Measurements from ENCODE around the gene MICA.

DNA sequence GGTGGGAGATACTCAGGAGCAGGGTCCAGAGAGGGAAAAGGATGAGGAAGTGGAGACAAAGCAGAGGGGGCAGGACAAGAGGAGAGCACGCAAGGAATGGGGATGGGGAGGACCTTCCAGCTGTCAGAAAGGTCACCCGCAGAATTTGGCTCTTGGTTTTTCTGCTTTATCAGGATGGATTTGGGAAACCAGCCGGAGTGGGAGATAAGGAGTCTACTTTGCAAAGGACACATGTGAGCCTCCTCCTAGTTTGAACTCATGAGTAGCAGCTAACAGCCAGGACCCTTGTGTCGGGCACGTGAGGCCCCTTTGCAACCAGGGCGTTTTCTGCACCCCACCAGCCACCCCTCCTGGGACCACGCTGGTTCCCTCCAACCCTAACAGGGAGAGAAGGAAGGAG, 7.6 kb upstream of the MICA start:
- TF ChIP-seq, protein P1, sequence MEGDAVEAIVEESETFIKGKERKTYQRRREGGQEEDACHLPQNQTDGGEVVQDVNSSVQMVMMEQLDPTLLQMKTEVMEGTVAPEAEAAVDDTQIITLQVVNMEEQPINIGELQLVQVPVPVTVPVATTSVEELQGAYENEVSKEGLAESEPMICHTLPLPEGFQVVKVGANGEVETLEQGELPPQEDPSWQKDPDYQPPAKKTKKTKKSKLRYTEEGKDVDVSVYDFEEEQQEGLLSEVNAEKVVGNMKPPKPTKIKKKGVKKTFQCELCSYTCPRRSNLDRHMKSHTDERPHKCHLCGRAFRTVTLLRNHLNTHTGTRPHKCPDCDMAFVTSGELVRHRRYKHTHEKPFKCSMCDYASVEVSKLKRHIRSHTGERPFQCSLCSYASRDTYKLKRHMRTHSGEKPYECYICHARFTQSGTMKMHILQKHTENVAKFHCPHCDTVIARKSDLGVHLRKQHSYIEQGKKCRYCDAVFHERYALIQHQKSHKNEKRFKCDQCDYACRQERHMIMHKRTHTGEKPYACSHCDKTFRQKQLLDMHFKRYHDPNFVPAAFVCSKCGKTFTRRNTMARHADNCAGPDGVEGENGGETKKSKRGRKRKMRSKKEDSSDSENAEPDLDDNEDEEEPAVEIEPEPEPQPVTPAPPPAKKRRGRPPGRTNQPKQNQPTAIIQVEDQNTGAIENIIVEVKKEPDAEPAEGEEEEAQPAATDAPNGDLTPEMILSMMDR (tag by site-specific recombination; IDR thresholded peaks at IDR 0.05): no peak
- TF ChIP-seq GFI1B (tag by site-specific recombination; IDR thresholded peaks at IDR 0.05): no peak
- TF ChIP-seq, protein P2, sequence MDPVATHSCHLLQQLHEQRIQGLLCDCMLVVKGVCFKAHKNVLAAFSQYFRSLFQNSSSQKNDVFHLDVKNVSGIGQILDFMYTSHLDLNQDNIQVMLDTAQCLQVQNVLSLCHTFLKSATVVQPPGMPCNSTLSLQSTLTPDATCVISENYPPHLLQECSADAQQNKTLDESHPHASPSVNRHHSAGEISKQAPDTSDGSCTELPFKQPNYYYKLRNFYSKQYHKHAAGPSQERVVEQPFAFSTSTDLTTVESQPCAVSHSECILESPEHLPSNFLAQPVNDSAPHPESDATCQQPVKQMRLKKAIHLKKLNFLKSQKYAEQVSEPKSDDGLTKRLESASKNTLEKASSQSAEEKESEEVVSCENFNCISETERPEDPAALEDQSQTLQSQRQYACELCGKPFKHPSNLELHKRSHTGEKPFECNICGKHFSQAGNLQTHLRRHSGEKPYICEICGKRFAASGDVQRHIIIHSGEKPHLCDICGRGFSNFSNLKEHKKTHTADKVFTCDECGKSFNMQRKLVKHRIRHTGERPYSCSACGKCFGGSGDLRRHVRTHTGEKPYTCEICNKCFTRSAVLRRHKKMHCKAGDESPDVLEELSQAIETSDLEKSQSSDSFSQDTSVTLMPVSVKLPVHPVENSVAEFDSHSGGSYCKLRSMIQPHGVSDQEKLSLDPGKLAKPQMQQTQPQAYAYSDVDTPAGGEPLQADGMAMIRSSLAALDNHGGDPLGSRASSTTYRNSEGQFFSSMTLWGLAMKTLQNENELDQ (tag by site-specific recombination; IDR thresholded peaks at IDR 0.05; ENCODE audit: low read depth): no peak
- no peak for TF ChIP-seq SETDB1 (IDR thresholded peaks at IDR 0.05; ENCODE audit: insufficient read length, low read length)
- no peak for TF ChIP-seq ZNF19 (tag by site-specific recombination; IDR thresholded peaks at IDR 0.05; ENCODE audit: low read depth)
- no peak for TF ChIP-seq BCL11A (tag by site-specific recombination; IDR thresholded peaks at IDR 0.05; ENCODE audit: low read depth)
- TF ChIP-seq, protein P3, sequence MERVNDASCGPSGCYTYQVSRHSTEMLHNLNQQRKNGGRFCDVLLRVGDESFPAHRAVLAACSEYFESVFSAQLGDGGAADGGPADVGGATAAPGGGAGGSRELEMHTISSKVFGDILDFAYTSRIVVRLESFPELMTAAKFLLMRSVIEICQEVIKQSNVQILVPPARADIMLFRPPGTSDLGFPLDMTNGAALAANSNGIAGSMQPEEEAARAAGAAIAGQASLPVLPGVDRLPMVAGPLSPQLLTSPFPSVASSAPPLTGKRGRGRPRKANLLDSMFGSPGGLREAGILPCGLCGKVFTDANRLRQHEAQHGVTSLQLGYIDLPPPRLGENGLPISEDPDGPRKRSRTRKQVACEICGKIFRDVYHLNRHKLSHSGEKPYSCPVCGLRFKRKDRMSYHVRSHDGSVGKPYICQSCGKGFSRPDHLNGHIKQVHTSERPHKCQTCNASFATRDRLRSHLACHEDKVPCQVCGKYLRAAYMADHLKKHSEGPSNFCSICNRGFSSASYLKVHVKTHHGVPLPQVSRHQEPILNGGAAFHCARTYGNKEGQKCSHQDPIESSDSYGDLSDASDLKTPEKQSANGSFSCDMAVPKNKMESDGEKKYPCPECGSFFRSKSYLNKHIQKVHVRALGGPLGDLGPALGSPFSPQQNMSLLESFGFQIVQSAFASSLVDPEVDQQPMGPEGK (tag by site-specific recombination; IDR thresholded peaks at IDR 0.05): no peak
- TF ChIP-seq, protein P4, sequence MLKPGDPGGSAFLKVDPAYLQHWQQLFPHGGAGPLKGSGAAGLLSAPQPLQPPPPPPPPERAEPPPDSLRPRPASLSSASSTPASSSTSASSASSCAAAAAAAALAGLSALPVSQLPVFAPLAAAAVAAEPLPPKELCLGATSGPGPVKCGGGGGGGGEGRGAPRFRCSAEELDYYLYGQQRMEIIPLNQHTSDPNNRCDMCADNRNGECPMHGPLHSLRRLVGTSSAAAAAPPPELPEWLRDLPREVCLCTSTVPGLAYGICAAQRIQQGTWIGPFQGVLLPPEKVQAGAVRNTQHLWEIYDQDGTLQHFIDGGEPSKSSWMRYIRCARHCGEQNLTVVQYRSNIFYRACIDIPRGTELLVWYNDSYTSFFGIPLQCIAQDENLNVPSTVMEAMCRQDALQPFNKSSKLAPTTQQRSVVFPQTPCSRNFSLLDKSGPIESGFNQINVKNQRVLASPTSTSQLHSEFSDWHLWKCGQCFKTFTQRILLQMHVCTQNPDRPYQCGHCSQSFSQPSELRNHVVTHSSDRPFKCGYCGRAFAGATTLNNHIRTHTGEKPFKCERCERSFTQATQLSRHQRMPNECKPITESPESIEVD (tag by site-specific recombination; IDR thresholded peaks at IDR 0.05): no peak
- TF ChIP-seq ZNF777 (tag by site-specific recombination; IDR thresholded peaks at IDR 0.05; ENCODE audit: borderline replicate concordance): no peak
